Endothelial cell (in vitro differentiated cells): ENCODE data around the gene DUT. TPM values are rescaled to one million over a fixed set of nuclear protein-coding genes. Genes with fewer than 3 reads are reported as not detected.

Source experiments
- DNase-seq: peaks from one replicate; pipeline ENCODE4 v3.0.0; 2021; ENCODE audit warnings: low spot score
- H3K27ac Mint-ChIP-seq: one replicate; pipeline ENCODE4 v1.8.0; 2021; ENCODE audit warnings: mixed read lengths, inconsistent platforms; ENCODE audit not compliant: unreplicated experiment
- H3K27me3 Mint-ChIP-seq: one replicate; pipeline ENCODE4 v1.8.0; 2021; ENCODE audit warnings: mild to moderate bottlenecking, moderate library complexity, mixed read lengths, inconsistent platforms; ENCODE audit not compliant: unreplicated experiment
- H3K36me3 Mint-ChIP-seq: one replicate; pipeline ENCODE4 v1.8.0; 2021; ENCODE audit warnings: mild to moderate bottlenecking, low read depth, mixed read lengths, inconsistent platforms; ENCODE audit not compliant: unreplicated experiment
- H3K4me1 Mint-ChIP-seq: one replicate; pipeline ENCODE4 v1.8.0; 2021; ENCODE audit warnings: mild to moderate bottlenecking, mixed read lengths, inconsistent platforms; ENCODE audit not compliant: unreplicated experiment
- H3K4me3 Mint-ChIP-seq: one replicate; pipeline ENCODE4 v1.8.0; 2021; ENCODE audit warnings: mild to moderate bottlenecking, mixed read lengths, inconsistent platforms; ENCODE audit not compliant: unreplicated experiment
- H3K9me3 Mint-ChIP-seq: one replicate; pipeline ENCODE4 v1.8.0; 2021; ENCODE audit warnings: mixed read lengths, inconsistent platforms; ENCODE audit not compliant: unreplicated experiment
- total RNA-seq: library from RNA; stranded (reverse); fragmentation: NEBNext Ultra II Directional; extraction: Animal tissue kit (Norgen Biotek cat#: 25700); gene quantifications from one replicate; pipeline ENCODE4 v1.2.1, GENCODE V29; 2021; ENCODE audit not compliant: unreplicated experiment
- TF ChIP-seq, protein P1 (sequence below): fragments of 200-600 bp; sonication (generic); IDR thresholded peaks from one replicate; pipeline ENCODE4 v1.5.0; 2021; ENCODE audit warnings: antibody characterized with exemption; ENCODE audit not compliant: unreplicated experiment

Gene DUT
- total RNA-seq, 1 donor from 2014 or later = 71.5 TPM

DNA sequence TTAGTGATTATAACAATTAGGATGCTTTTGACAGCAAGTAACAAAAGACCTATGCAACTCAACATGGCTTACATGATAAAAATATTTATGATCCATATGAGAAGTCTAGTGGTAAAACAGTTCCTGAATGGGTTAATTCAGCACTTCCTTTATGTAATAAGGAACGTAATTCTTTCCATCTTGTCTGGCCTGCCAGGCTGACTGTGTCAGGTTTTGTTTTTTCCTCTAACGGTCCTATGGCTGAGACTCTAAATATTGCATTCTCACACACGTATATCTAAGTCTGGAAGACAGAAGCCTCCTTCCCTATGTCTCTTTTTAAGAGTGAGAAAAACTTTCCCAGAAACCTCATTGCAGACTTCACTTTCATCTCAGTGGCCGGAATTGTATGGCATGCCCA, 50.6 kb downstream of the DUT start:
- no peak for DNase-seq
- Mint-ChIP-seq H3K36me3 (peaks cover 4% of the 10 kb centered on the region), H3K4me3 (no peak overlapping the region), H3K9me3 (peaks cover 5% of the 10 kb centered on the region), H3K27ac (no peak overlapping the region), H3K4me1 (peaks cover 4% of the 10 kb centered on the region), H3K27me3 (no peaks in the 10 kb centered on the region)
- TF ChIP-seq, protein P1, sequence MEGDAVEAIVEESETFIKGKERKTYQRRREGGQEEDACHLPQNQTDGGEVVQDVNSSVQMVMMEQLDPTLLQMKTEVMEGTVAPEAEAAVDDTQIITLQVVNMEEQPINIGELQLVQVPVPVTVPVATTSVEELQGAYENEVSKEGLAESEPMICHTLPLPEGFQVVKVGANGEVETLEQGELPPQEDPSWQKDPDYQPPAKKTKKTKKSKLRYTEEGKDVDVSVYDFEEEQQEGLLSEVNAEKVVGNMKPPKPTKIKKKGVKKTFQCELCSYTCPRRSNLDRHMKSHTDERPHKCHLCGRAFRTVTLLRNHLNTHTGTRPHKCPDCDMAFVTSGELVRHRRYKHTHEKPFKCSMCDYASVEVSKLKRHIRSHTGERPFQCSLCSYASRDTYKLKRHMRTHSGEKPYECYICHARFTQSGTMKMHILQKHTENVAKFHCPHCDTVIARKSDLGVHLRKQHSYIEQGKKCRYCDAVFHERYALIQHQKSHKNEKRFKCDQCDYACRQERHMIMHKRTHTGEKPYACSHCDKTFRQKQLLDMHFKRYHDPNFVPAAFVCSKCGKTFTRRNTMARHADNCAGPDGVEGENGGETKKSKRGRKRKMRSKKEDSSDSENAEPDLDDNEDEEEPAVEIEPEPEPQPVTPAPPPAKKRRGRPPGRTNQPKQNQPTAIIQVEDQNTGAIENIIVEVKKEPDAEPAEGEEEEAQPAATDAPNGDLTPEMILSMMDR = no peak

DNA sequence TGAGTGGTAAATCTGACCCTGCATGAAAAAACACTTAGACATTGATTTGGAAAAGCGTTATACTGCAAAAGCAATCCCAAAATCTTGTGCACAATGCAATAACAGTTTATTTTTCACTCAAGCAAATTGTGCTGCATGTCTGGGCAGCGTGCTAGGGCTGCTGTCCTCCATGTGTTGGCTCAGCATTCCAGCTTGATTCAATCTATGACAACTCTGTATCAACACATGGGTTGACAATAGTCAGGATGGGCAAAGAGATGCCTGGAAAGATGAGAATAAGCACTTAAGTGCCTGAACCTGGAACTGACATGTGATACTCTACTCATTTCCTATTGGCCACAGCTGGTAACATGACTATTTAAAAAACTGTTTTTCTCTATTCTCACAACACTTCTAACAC, 51.8 kb downstream of the DUT start:
- H3K27me3 Mint-ChIP-seq = no peaks in the 10 kb centered on the region

DNA sequence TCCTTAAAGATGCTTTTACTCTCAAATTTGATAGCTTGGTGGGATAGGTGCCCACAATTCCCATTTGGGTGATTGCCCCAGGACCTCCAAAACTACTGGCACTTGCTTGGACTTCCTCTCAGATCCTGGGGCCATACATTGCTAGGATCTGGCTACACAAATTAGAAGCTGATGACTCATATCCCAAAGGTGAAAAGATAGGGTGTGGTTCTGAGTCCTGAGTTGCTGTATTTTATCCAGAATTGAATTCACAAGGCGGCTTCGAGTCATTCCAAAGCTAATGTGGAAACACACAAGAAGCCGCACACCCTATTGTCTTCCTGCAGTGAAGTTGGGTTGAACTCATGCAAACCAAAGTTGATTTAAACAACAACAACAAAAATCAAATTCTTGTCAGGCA, 53.4 kb downstream of the DUT start:
- H3K4me3 Mint-ChIP-seq = no peak overlapping the region
- no peak overlapping the region for H3K27ac Mint-ChIP-seq
- H3K4me1 Mint-ChIP-seq = peaks cover 4% of the 10 kb centered on the region
- H3K27me3 Mint-ChIP-seq = no peaks in the 10 kb centered on the region
- no peak for DNase-seq
- H3K9me3 Mint-ChIP-seq = no peaks in the 10 kb centered on the region
- TF ChIP-seq, protein P1 = no peak
- no peaks in the 10 kb centered on the region for H3K36me3 Mint-ChIP-seq

More for the DNA sequence above, 51.8 kb downstream of the DUT start:
- H3K4me1 Mint-ChIP-seq = peaks cover 4% of the 10 kb centered on the region
- H3K4me3 Mint-ChIP-seq = no peak overlapping the region
- TF ChIP-seq, protein P1 = no peak
- H3K9me3 Mint-ChIP-seq = no peaks in the 10 kb centered on the region
- no peaks in the 10 kb centered on the region for H3K36me3 Mint-ChIP-seq
- no peak overlapping the region for H3K27ac Mint-ChIP-seq
- no peak for DNase-seq

DNA sequence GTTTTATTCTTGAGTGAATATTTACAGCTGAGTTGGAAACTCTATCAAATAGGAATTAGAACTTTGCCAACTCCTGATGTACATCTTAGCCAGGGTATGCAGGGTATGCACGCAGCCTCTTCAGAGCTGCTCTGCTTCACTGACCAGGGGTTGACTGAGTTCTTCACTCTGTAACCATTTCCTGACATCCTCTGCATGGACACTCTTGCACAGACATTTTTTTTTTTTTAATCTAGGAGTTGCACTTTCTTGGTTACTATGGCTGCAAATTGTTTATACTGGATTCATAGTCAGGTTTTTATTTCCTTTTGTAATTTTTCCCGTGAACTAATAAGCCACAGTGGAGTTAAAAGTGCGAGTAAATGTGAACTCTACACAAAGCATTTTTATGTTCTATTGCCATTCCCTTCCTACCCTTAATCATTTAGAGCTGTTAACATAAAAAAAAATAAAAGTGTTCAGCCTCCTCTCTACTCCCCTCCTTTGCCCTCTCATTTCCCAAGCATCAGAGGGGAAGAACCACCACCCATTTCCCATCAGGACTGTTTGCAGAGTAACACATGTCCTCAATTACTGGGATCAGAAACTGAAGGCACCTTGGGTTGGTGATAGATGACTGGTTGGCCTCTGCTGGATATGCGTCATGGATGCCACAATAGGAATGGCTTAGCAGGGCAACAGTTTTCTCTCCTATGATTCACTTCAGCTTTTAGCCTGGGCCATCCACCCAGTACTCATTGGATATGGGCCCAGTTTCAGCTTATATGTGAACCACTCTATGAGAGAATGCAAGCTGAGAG, 54.0 kb downstream of the DUT start:
- peaks cover 4% of the 10 kb centered on the region for H3K4me1 Mint-ChIP-seq
- TF ChIP-seq, protein P1 = no peak
- no peaks in the 10 kb centered on the region for H3K9me3 Mint-ChIP-seq
- DNase-seq = no peak
- no peaks in the 10 kb centered on the region for H3K27me3 Mint-ChIP-seq
- no peaks in the 10 kb centered on the region for H3K36me3 Mint-ChIP-seq
- H3K4me3 Mint-ChIP-seq = no peak overlapping the region
- H3K27ac Mint-ChIP-seq = no peak overlapping the region
